Dermis blood vessel endothelial cell (primary cell): ENCODE data around the gene TRIM31. TPM values are rescaled to one million over a fixed set of nuclear protein-coding genes. Genes with fewer than 3 reads are reported as not detected.
A peak's percentile ranks its signal among the peaks of the same experiment; 100 is the strongest.

Source experiments
- DNase-seq: peaks from one replicate; pipeline ENCODE4 v3.0.0; 2010
- total RNA-seq: library from RNA; depleted of rRNA; stranded (reverse); fragments of >200 nt; gene quantifications from 2 replicates; pipeline ENCODE4 v1.2.3, GENCODE V29; 2014

Gene TRIM31
- total RNA-seq, 1 donor from 2014 or later, result not detected

- no peak for DNase-seq
Measured at GRCh38 chr6:30075094-30075789, 37.6 kb downstream of the TRIM31 start, which contains the start of gene RNF39. Gene RNF39 (minus strand): TSS chr6:30075769. CDS start chr6:30075585, 184 bp downstream.

- DNase-seq, result no peak
Measured at GRCh38 chr6:30074331-30075093, 38.4 kb downstream of the TRIM31 start.

DNA sequence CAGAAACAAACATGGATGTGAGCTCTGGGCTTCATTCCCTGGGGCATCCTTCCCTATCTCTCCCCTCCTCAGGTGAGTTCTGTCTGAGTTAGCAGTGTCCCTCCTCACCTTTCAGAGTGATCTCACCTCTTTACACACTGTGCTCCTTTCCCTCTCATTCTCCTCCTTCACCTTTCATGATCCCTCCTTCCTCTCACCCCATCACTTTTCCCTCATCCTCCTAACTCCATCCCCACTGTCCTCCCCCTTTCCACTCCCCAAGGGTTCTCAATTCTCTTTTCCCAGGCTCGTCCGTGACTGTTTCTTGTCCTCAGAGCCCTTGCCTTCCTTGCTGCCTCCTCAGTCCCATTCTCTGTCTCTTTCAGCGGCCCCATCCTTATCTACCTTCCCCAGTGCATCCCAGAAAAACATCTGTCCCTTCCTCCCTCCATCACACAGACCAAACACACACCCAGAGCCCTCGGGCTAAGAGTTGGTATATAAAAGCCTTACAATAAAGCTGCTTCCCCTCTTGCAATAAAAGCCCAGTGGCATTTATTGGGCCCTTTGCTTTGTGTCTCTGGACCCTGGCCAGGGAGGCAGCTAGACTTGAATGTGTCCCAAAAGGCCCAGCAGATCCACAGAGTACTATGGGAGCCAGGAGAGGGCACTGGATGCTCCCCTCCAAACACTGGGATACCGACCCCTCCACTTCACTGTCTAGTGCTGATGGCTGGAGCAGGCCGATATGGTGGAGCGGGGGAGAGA lies 39.2 kb downstream of the TRIM31 start:
- DNase-seq, result no peak

GRCh38 chr6:30071858-30072257 lies 41.0 kb downstream of the TRIM31 start:
- no peak for DNase-seq

DNA sequence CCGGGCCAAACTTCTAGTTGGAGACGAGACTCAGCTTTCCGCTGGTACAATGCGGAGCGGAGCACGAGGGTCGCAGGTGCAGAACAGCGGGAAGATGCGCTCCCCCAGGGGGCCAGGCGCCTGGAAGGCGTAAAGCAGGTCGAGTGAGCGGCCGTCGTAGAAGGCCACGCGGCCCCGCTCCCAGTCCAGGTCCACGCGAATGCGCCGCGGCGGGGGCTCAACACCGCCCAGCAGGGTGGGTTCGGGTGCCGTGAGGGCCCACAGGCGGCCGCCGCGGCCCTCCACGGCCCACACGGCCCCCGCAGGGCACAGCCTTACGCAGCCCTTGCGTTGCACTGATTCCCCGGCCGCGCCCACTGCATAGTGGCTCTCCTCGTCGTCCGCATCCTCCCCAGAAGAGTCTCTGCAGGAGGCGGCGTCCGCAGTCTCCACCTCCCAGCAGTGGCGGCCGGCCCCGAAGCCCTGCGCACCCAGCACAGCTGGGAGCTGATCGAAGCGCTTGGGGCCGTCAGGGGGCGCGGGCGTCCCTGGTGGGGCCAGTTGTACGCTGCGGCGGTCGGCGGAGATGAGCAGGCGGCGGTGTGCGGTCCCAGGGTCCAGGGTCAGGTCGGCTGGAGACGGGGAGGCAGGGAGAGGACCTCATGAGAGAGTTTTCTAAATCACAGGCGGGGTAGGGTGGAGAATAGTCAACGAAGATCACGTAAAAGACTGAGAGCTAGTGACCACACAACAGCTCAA lies 41.6 kb downstream of the TRIM31 start:
- peak; percentile 44 for DNase-seq

DNA sequence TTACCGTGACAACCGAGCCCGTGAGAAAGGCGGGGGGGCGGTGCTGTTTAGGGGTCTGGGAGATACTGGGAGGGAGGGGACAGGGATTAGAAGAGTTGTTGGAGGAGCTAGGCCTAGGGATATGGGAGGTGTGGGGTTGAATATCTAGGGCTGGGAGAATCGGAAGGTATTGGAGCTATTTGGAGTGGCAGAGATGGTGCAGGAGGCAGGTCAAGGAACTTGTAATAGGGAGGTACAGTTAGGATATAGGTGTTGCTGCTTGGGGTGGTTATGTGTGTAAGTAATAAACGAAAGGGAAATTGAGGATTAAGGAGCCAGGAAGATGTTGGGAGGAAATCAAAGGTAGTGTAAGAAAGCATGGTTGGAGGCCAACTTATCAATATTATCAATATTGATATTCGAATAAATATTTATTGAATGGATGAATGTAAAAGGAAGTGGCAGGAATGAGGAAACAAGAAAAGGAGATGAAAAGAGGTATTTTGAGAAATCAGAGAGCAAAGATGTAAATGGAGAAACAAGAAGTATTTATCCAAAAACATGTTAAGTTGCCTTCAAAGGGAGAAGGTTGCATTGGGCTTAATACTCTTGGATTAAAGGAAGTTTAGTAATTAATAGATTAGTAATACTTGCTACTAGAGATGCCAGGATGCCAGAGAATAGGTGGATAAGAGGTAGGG lies 45.3 kb downstream of the TRIM31 start:
- DNase-seq, result no peak

DNA sequence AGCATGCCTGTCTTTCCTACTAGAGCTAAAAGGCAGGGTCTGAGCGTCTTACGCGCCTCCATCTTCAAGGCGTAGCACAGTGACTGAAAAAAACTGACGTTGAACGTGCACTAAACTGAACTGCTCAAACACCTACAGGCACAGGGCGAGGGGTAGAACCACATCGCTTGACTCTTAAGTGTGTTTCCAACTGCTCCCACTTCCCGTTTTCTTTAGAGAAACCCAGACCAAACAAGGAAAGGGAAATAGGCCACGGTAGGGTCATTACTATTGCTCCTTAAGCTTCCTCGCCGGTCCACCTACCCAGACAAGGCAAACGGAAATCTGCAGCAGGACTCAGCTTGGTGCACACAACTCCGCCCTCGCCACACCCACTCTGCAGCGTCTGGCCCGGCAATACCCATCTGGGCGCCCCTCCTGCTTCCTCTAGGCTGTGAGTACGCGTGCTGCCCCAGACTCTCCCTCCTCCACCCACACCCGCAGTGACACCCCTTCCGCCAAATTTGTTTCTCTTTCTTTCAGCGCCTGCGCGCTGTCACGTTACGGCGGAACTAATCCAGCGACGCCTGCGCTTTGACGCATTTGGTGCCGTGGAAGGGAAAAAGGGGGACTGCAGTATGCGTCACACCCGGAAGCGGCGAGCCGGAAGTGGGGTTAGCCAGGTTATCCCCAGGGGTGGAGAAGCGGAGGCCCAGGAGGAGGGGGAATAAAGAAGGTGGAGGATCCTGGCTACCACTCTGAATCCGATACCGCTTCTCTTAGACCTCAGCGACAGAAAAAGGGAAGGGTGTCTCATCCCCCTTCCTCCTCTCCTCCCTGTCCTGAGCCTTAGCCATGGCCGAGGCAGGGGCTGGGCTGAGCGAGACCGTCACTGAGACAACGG lies 46.1 kb downstream of the TRIM31 start, which contains the start of gene PPP1R11:
PPP1R11 (plus strand) TSS at position 622 of the 883 bp plus-strand sequence; CDS start at position 835, 213 bp downstream.
- DNase-seq, result peak; percentile 99

GRCh38 chr6:30066082-30066481 lies 46.8 kb downstream of the TRIM31 start:
- peak; percentile 16 for DNase-seq

DNA sequence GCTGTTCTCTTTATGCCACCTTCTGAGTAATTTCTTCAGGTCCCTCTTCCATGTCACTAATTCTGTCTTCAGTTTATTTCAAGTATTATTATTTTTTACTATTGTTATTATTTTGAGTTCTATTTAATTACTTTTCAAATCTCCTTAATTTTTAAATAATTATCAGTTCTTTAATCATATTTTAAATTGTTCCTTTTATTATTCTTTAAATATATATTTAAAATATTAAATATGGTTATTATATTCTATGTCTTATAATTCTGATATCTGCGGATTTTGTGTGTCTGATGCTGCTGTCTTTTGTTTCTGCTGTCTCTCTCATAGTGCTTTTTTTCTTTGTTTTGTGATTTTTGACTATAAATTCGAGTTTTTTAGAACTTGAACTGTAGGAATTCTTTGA lies 49.6 kb downstream of the TRIM31 start:
- DNase-seq, result no peak

DNA sequence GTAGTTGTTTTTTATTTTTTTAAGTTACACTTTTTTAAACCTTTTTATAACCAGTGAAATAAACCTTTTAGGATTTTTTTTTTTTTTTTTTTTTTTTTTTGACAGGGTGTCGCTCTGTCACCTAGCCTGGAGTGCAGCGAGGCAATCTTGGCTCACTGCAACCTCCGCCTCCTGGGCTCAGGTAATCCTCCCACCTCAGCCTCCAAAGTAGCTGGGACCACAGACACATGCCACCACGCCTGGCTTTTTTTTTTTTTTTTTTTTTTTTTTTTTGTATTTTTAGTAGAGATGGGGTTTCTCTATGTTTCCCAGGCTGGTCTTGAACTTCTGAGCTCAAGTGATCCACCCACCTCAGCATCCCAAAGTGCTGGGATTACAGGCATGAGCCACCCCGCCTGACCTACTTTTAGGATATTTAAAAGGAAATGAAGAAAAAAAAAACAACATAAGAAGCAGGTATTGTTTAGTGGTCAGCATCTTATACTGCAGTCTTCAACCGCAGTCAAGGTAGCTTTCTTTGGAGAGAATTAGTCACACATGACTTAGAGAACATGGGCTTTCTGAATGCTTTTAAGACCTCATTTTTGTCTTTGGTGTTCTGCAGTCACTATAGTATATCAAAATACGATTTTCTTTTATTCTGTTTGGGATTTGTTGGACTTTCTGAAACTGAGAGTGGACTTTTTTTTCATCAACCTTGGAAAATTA lies 50.3 kb downstream of the TRIM31 start:
- DNase-seq, result no peak

- no peak for DNase-seq
Measured at GRCh38 chr6:30061858-30062458, 50.9 kb downstream of the TRIM31 start.

GRCh38 chr6:30061092-30061857 lies 51.6 kb downstream of the TRIM31 start, which contains the start of gene POLR1H:
Gene POLR1H (plus strand): TSS chr6:30061265. CDS start chr6:30061525, 260 bp downstream.
- DNase-seq, result peak; percentile 98

DNA sequence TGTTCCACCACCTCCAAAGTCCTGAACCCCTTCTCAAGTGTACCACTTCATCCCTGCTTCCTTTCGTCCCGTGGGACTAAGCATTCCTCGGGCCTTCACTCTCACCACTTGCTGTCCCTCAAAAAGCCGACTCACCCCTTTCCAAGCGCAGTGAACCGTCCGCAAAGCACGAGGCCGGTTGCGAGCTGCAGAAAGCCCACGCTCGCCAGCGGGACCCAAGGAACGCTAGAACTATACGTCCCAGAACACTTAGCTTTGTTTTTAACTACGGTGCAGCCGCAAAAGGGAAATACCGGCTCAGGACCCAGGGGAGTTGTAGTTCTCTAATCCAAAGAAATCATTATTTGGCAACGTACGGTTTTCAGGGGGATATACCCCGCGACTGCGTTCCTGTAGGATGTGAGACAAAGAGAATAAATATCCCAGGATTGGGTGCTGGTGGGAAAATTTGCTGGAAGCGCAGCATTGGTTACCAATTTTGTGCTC lies 52.2 kb downstream of the TRIM31 start:
- peak; percentile 51 for DNase-seq

- no peak for DNase-seq
Measured at GRCh38 chr6:30055513-30055912, 57.4 kb downstream of the TRIM31 start.

DNA sequence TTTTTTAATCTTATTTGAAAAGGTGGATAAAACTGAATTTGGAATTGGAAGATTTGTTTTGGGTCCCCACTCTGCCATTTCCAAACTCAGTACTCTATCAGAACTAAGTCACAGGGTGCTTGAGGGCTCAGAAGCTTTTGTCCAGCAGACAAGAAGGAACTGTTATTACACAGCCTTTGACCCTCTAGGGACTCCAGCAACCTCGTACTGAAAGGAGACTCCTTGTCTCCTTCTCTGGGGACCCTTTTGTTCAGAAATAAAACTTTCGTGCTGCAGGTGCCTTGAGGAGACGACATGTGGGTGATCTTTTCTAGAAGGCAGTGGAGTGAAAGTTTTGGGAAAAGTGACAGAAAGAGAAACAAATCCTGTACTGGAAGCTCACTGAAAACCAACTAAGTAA lies 59.2 kb downstream of the TRIM31 start:
- DNase-seq, result no peak
